Gastrocnemius medialis (tissue), 4 donors: ENCODE measurements around the gene TMCC1. TPM values are rescaled to one million over a fixed set of nuclear protein-coding genes. Genes with fewer than 3 reads are reported as not detected.

Source experiments
- ATAC-seq, 2 donors: fragments of 150-250 bp; one replicate each; pipeline ENCODE4 v1.9.1; 2016
- DNase-seq, 2 donors: peaks; one replicate each; pipeline ENCODE4 v3.0.0-alpha.2; 2019
- H3K27ac ChIP-seq, 4 donors: fragments of 200-600 bp; sonication (generic); 1 replicate in 1 of 4; 2 replicates in 3 of 4; pipeline ENCODE4 v1.5.1; 2016 to 2018; ENCODE audit warnings: mild to moderate bottlenecking in 2 of 4, moderate library complexity in 1 of 4
- H3K27me3 ChIP-seq, 3 donors: fragments of 200-600 bp; sonication (generic) in 2 of 3; 1 replicate in 1 of 3; 2 replicates in 2 of 3; pipeline versions ENCODE4 v1.5.1 to v1.6.0; 2016 to 2019; ENCODE audit warnings: mild to moderate bottlenecking in 1 of 3, moderate library complexity in 1 of 3
- H3K36me3 ChIP-seq, 2 donors: fragments of 200-600 bp; sonication (generic) in 1 of 2; one replicate each; pipeline ENCODE4 v1.5.1; 2017 to 2018
- H3K4me1 ChIP-seq, 2 donors: fragments of 200-600 bp; sonication (generic) in 1 of 2; one replicate each; pipeline ENCODE4 v1.5.1; 2016 to 2017; ENCODE audit warnings: mild to moderate bottlenecking in 2 of 2
- H3K4me3 ChIP-seq, 4 donors: fragments of 200-600 bp; sonication (generic) in 3 of 4; 1 replicate in 1 of 4; 2 replicates in 3 of 4; pipeline ENCODE4 v1.5.1; 2016 to 2019; ENCODE audit warnings: mild to moderate bottlenecking in 2 of 4
- H3K9me3 ChIP-seq, 3 donors: fragments of 200-600 bp; sonication (generic) in 2 of 3; 1 replicate in 1 of 3; 2 replicates in 2 of 3; pipeline ENCODE4 v1.5.1; 2016 to 2019
- CTCF ChIP-seq, 5 experiments: fragments of 450-650 bp in 3 of 5; fragments of 200-600 bp in 2 of 5; sonication (generic) in 2 of 5; IDR thresholded peaks in 4 of 5; conservative IDR thresholded peaks in 1 of 5; 1 replicate in 4 of 5; 2 replicates in 1 of 5; pipeline ENCODE4 v1.5.1; 2016 to 2019; ENCODE audit warnings: antibody characterized with exemption in 5 of 5, mild to moderate bottlenecking in 3 of 5, moderate library complexity in 3 of 5
- POLR2A ChIP-seq, 2 donors: fragments of 450-650 bp; IDR thresholded peaks; one replicate each; pipeline ENCODE4 v1.6.1; 2017; ENCODE audit warnings: antibody characterized with exemption in 2 of 2, mild to moderate bottlenecking in 2 of 2, moderate library complexity in 2 of 2
- in situ Hi-C, 4 donors: fragments of 200-750 bp; cut with MboI; loops; one replicate each; pipeline versions ENCODE4 v1.15.0 to v1.8.0; 2017; ENCODE audit warnings: low sequenced_read_pairs in 4 of 4
- intact Hi-C: fragments of 100-400 bp; cut with DNase I; formaldehyde crosslinking; loops from one replicate; pipeline ENCODE4 v1.15.1; 2023; ENCODE audit warnings: low total_unique reads
- total RNA-seq, 4 donors: library from RNA; depleted of rRNA; stranded (reverse); fragments of >200 nt; gene quantifications; one replicate each; pipeline versions ENCODE4 v1.1.0 to v1.2.3, GENCODE V29; 2016

TMCC1 gene
- total RNA-seq, 4 donors from 2014 or later: 18.8 to 24.7 (median 20.2) TPM

GRCh38 chr3:129628169-129628522 lies 265.4 kb downstream of the TMCC1 start:
- in situ Hi-C loops: loop anchor here in 1 of 4 donors (10.0 kb wide), 1 partner anchor 133 kb away; no protein-coding TSS in a partner anchor
- Histone ChIP-seq H3K27ac (peak overlapping the region; percentile 95 to 99 (median 97)), H3K4me3 (peak overlapping the region; percentile 77 to 97 (median 88)), H3K27me3 (no peaks in the 10 kb centered on the region), H3K36me3 (no peaks in the 10 kb centered on the region), H3K4me1 (peaks cover 33 to 41% of the 10 kb centered on the region in 2 donors), H3K9me3 (no peaks in the 10 kb centered on the region)
- DNase-seq (no peak), ATAC-seq (peak; percentile 3 to 8)
- intact Hi-C loops: loop anchor here (1.0 to 5.0 kb wide), 2 partner anchors 136 to 306 kb away; no protein-coding TSS in a partner anchor
- no peak for TF ChIP-seq POLR2A (IDR thresholded peaks at IDR 0.05)
- peak in 2 of 5 experiments; percentile 16 to 37 for TF ChIP-seq CTCF (IDR thresholded peaks at IDR 0.05 in 4 of 5, conservative IDR thresholded peaks at IDR 0.05 in 1 of 5)

GRCh38 chr3:129627350-129628168 lies 266.0 kb downstream of the TMCC1 start:
- Histone ChIP-seq H3K27ac (peak overlapping the region; percentile 95 to 99 (median 97)), H3K4me1 (peaks cover 39 to 41% of the 10 kb centered on the region in 2 donors), H3K4me3 (peak overlapping the region; percentile 77 to 97 (median 88)), H3K9me3 (no peaks in the 10 kb centered on the region), H3K36me3 (no peaks in the 10 kb centered on the region), H3K27me3 (no peaks in the 10 kb centered on the region)
- in situ Hi-C loops (loop anchor here in 1 of 4 donors (10.0 kb wide), 1 partner anchor 133 kb away; no protein-coding TSS in a partner anchor), intact Hi-C loops (loop anchor here (1.0 to 5.0 kb wide), 5 partner anchors 21 to 307 kb away; partner anchors contain the start of gene PLXND1)
- peak; percentile 57 to 61 for ATAC-seq
- TF ChIP-seq POLR2A (IDR thresholded peaks at IDR 0.05): no peak
- peak; percentile 77 to 87 (median 83) for TF ChIP-seq CTCF (IDR thresholded peaks at IDR 0.05 in 4 of 5, conservative IDR thresholded peaks at IDR 0.05 in 1 of 5)
- DNase-seq: peak; percentile 49 to 71

- Histone ChIP-seq H3K27me3 (no peaks in the 10 kb centered on the region), H3K4me1 (peaks cover 41 to 45% of the 10 kb centered on the region in 2 donors), H3K9me3 (no peaks in the 10 kb centered on the region), H3K27ac (peak overlapping the region; percentile 95 to 99 (median 97)), H3K4me3 (peak overlapping the region; percentile 77 to 97 (median 88)), H3K36me3 (no peaks in the 10 kb centered on the region)
- intact Hi-C loops (loop anchor here (1.0 to 5.0 kb wide), 4 partner anchors 20 to 198 kb away; partner anchors contain the start of gene PLXND1), in situ Hi-C loops (loop anchor here in 1 of 4 donors (10.0 kb wide), 1 partner anchor 132 kb away; no protein-coding TSS in a partner anchor)
- peak; percentile 87 to 91 for DNase-seq
- ATAC-seq: peak; percentile 63 to 68
- TF ChIP-seq CTCF (IDR thresholded peaks at IDR 0.05 in 4 of 5, conservative IDR thresholded peaks at IDR 0.05 in 1 of 5) (peak in 2 of 5 experiments; percentile 21 to 27), POLR2A (IDR thresholded peaks at IDR 0.05) (peak; percentile 65 to 79)
Measured at GRCh38 chr3:129626744-129627349, 266.7 kb downstream of the TMCC1 start.

- intact Hi-C loops: loop anchor here (5.0 kb wide), 1 partner anchor 133 kb away; no protein-coding TSS in a partner anchor
- Histone ChIP-seq H3K4me1 (peaks cover 41 to 49% of the 10 kb centered on the region in 2 donors), H3K9me3 (no peaks in the 10 kb centered on the region), H3K36me3 (no peaks in the 10 kb centered on the region), H3K27ac (peak overlapping the region; percentile 95 to 99 (median 97)), H3K4me3 (peak overlapping the region in 1 of 4 donors; percentile 77), H3K27me3 (no peaks in the 10 kb centered on the region)
- no peak for TF ChIP-seq CTCF (IDR thresholded peaks at IDR 0.05 in 4 of 5, conservative IDR thresholded peaks at IDR 0.05 in 1 of 5)
- no peak for TF ChIP-seq POLR2A (IDR thresholded peaks at IDR 0.05)
- ATAC-seq (no peak), DNase-seq (no peak)
- in situ Hi-C loops: loop anchor here in 1 of 4 donors (10.0 kb wide), 1 partner anchor 130 kb away; no protein-coding TSS in a partner anchor
Measured at GRCh38 chr3:129625072-129625874, 268.2 kb downstream of the TMCC1 start.
